Stimulated activated CD8-positive, alpha-beta memory T cell treated with anti-CD3 and anti-CD28 coated beads, Interleukin-2, amount 100 ng/mL, for 48 hours (primary cell): Measurements from ENCODE around the gene GALNT16.

Experiments used
- DNase-seq, 2 donors: peaks; one replicate each; pipeline ENCODE4 v3.0.0-alpha.2; 2020; ENCODE audit warnings: low read depth in 2 of 2

Gene GALNT16

GRCh38 chr14:69317102-69317755, 57.3 kb downstream of the GALNT16 start:
- no peak for DNase-seq

- no peak for DNase-seq
These were observed 57.8 kb downstream of the GALNT16 start for GRCh38 chr14:69317780-69318179.

GRCh38 chr14:69318241-69318640, 58.3 kb downstream of the GALNT16 start:
- no peak for DNase-seq

GRCh38 chr14:69318901-69319475, 59.0 kb downstream of the GALNT16 start:
- no peak for DNase-seq

DNA sequence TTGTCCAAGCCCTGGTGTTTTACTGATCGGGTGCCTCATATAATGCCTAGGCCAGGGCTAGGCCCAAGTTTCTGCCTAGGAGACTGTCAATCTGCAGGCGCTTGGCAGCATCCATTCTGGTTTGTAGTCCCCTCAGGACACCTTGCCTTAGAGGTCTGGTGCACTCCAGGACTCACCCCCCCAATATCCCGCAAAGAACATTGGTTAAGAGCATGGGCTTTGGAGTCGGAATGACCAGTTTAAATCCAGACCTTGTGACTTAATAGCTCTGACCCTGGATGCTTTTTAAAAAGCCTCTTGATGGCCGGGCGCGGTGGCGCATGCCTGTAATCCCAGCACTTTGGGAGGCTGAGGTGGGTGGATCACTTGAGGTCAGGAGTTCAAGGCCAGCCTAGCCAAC, 60.0 kb downstream of the GALNT16 start:
- DNase-seq, result no peak

DNA sequence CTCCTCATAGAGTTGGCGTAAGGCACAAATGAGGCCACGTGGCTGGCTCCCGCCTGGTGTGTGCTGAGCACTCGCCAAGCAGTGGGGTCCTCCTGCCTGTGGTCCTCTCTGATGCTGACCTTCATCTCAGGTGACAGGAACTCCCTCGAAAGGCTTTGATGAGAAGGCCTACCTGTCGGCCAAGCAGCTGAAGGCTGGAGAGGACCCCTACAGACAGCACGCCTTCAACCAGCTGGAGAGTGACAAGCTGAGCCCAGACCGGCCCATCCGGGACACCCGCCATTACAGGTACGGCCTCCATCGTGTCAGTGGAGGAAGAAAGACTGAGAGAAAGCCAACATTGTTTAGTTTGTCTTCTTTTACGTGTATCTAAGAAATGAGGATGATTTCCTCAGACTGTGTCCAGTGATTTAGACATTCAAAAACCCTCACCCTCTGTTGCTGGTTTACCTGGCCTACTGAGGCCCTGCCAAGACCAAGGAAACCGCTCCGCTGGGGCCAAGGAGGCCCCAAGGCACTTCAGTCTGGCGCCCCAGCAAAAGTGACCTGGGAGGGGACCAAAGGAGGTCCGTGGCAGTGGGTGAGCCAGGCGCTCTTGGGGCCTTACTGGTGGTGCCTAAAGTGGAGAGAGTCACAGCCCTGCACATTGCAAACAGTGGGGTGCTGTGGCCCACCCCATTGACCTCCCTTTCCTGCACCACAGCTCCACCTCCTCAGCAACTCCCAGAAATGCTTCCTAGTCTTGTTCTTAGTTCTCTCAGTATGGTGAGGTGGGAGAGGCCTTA, 60.8 kb downstream of the GALNT16 start:
- no peak for DNase-seq

- DNase-seq, result no peak
These were observed 61.8 kb downstream of the GALNT16 start for GRCh38 chr14:69321601-69322330.

GRCh38 chr14:69323266-69323998, 63.5 kb downstream of the GALNT16 start:
- DNase-seq, result no peak

- no peak for DNase-seq
These were observed 64.0 kb downstream of the GALNT16 start for GRCh38 chr14:69323999-69324282.

- no peak for DNase-seq
These were observed 64.5 kb downstream of the GALNT16 start for GRCh38 chr14:69324341-69324931.

- DNase-seq, result no peak
These were observed 65.1 kb downstream of the GALNT16 start for GRCh38 chr14:69325086-69325485.

- no peak for DNase-seq
These were observed 65.8 kb downstream of the GALNT16 start for GRCh38 chr14:69325646-69326265.

DNA sequence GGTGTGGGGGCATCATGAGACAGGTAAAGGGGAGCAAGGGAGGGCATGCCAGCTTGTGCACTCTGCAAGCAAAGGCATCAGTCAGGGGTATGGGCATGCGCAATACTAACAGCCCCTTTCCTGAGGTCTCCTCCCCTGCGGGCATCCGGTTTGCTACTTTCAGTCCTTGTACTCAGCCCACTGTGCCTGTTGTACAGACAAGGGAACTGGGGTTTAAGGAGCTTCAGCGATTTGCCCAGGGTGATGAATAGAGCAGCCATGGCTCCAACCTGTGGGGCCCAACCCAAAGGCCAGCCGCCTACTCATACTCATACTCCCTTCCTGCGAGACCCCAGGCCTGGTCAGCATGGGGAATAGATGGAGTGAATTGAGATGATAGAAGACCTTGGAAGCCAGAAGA, 66.7 kb downstream of the GALNT16 start:
- DNase-seq, result no peak

DNA sequence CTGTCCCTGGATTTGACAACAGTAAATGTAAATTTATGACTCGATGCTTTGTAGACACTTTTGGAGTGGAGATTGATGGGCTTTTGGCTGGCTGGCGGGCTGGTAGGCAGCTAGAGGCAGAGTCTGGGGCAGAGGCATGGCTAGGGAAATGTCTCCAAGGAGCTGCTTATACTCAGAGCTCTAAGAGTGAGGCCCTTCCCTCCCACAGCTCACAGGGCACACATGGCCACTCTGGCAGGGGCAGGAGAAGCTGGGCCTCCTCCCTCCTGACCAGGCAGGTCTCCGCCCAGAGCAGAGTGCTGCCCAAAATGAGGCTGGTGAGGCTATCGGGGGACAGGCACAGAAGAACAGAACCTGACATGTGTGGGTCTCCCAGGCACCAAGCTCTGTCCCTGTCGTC, 67.5 kb downstream of the GALNT16 start:
- no peak for DNase-seq

DNA sequence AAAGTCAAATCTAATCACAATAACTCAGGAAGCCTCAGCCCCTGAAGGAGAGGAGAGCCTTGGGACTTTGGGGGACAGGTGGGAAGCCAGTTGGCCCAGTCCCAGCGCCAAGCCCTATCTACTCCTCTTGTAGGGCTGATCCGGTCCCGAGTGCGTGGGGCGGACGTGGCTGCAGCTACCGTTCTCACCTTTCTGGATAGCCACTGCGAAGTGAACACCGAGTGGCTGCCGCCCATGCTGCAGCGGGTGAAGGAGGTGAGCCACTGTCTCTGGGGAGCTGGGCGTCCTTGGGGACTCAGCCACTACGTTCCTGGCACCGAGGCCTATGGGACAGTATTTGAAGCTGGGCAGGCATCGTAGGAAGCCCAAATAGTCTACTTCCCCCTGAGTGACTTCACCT, 68.4 kb downstream of the GALNT16 start:
- DNase-seq, result no peak

DNA sequence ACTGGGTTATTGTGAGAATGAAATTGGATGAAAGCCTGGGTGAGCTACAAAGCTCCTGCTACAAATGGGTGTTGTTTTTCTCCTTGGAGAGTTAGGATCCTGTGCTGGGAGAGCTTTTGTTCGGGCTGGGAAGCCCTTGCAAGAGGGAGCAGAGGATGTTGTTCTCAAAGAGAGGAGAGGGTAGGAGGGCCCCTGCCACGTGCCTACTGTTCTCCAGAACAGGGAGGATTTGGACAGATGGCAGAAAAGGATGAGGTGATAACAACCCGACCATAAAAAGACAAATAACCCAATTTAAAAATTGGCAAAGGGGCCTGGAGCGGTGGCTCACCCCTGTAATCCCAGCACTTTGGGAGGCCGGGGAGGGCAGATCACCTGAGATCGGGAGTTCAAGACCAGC, 68.8 kb downstream of the GALNT16 start:
- DNase-seq, result no peak

DNA sequence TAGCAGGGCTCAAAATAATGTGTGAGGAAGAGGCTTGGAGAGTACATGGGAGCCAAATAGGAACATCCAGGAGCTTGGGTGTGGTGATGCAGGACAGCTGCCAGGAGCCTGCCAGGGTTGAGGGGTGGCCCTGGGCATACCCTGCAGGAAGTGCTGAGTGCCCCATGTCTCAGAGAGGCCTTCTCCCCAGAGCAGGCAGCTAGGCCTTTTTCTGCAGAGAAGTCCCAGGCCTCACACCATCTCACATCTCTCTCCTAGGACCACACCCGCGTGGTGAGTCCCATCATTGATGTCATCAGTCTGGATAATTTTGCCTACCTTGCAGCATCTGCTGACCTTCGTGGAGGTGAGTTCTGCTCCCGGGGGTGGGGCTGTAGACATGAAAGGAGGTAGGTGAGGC, 71.2 kb downstream of the GALNT16 start:
- DNase-seq, result no peak

DNA sequence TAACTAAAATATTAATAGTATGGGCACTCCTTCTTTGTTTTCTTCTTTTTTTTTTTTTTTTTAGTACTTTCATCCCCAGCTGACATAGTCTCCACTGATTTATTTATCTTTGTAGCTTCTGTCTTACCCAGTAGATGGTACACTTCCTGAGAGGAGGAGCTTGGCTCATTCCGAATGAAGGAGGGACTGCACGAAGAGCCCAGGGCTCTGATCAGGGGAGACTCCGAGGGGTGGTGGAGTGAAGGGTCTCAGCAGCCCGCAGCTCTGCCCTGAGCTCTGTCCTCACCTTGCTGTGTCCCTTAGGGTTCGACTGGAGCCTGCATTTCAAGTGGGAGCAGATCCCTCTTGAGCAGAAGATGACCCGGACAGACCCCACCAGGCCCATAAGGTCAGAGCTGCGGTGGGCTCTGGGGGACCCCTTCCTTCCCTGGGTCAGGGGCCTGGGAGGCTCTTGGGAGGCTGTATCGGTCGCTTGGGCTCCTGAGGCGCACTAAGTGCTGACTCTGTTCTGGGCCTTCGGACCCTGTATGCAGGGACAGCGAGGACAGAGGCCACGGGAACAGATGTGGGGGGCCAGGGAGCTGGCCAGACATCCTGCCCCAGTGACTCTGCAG, 72.9 kb downstream of the GALNT16 start:
- no peak for DNase-seq

GRCh38 chr14:69333791-69334337, 73.9 kb downstream of the GALNT16 start:
- no peak for DNase-seq

GRCh38 chr14:69334576-69334975, 74.6 kb downstream of the GALNT16 start:
- DNase-seq, result no peak
